GM23338 (cell line): ENCODE data around the gene SDC3.

Source experiments
- EZH2phosphoT487 ChIP-seq: fragments of 200-600 bp; sonication (generic); IDR thresholded peaks from one replicate; pipeline ENCODE4 v1.8.1; 2018; ENCODE audit warnings: antibody characterized with exemption; ENCODE audit not compliant: unreplicated experiment
- STAT1 ChIP-seq: IDR thresholded peaks from one replicate; pipeline ENCODE4 v1.6.1; 2016; ENCODE audit warnings: antibody characterized with exemption; ENCODE audit not compliant: unreplicated experiment
- TF ChIP-seq, protein P1 (sequence below), 2 experiments: fragments of 200-600 bp in 1 of 2; sonication (generic) in 1 of 2; conservative IDR thresholded peaks; 2 replicates each; pipeline versions ENCODE4 v1.5.1 to v1.6.1; 2016 to 2017; ENCODE audit warnings: antibody characterized with exemption in 2 of 2, low read depth in 2 of 2, mild to moderate bottlenecking in 2 of 2, moderate library complexity in 1 of 2

DNA sequence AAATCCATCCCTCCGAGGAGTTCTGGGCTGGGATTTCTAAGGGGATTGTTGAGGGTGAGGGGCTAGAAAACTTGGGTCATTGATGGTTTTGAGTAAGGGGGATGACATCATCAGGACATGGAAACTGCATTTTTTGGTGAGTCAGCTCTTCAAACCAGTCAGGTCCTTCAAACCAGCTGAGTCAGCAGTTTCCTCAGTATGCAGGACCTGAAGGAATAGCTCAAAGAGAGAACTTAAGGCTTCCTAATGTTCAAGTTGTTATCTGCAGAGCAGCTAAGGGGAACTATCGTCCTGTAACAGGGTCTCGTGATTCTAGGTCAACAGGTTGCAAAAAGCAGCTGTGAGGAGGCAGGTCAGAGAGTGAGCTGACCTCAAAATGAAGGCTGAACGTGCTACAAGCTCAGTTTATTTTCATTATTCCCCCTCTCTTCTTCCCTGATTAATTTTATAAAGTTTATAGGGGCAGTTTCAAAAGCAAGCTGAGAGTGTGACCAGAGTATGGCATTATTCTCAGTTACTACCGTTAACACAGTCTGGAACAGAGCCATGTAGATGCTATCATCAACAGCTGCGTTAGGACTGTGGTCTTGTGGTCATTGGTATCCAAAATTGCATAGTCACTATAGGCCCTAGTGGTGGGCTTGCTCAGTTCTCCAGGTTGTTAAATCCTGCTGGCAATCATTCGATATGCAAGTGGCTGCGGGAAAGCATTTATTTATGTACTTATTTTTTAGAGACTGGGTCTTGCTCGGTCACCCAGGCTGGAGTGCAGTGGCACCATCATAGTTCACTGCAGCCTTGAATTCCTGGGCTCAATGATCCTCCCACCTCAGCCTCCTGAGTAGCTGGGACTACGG is 10.7 kb upstream of the SDC3 start:
- TF ChIP-seq, protein P1, sequence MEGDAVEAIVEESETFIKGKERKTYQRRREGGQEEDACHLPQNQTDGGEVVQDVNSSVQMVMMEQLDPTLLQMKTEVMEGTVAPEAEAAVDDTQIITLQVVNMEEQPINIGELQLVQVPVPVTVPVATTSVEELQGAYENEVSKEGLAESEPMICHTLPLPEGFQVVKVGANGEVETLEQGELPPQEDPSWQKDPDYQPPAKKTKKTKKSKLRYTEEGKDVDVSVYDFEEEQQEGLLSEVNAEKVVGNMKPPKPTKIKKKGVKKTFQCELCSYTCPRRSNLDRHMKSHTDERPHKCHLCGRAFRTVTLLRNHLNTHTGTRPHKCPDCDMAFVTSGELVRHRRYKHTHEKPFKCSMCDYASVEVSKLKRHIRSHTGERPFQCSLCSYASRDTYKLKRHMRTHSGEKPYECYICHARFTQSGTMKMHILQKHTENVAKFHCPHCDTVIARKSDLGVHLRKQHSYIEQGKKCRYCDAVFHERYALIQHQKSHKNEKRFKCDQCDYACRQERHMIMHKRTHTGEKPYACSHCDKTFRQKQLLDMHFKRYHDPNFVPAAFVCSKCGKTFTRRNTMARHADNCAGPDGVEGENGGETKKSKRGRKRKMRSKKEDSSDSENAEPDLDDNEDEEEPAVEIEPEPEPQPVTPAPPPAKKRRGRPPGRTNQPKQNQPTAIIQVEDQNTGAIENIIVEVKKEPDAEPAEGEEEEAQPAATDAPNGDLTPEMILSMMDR (conservative IDR thresholded peaks at IDR 0.05; ENCODE audit: low read depth in 2 of 2): no peak
- TF ChIP-seq STAT1 (no peak), EZH2phosphoT487 (no peak)
